Loucy (cell line): ENCODE results near the gene CDK4.

Source experiments
- H2AFZ ChIP-seq: fragments of 200-600 bp; sonication (generic); 2 replicates; pipeline ENCODE4 v1.6.0; 2016; ENCODE audit warnings: antibody characterized with exemption, mild to moderate bottlenecking, low read length, moderate library complexity
- H3F3A ChIP-seq: fragments of 200-600 bp; 2 replicates; pipeline ENCODE4 v1.6.0; 2016; ENCODE audit warnings: antibody characterized with exemption, low read depth, mild to moderate bottlenecking
- H3K27me3 ChIP-seq: fragments of 200-600 bp; sonication (generic); 2 replicates; pipeline ENCODE4 v1.6.1; 2014; ENCODE audit warnings: low read length, mild to moderate bottlenecking; ENCODE audit not compliant: insufficient read depth, poor library complexity, severe bottlenecking
- H3K36me3 ChIP-seq: fragments of 200-600 bp; sonication (generic); 2 replicates; pipeline ENCODE4 v1.6.1; 2016; ENCODE audit warnings: low read length; ENCODE audit not compliant: insufficient read depth
- H3K4me1 ChIP-seq: fragments of 200-600 bp; sonication (generic); 2 replicates; pipeline ENCODE4 v1.5.1; 2014; ENCODE audit warnings: low read length, mild to moderate bottlenecking; ENCODE audit not compliant: insufficient read depth, poor library complexity, severe bottlenecking
- H3K4me2 ChIP-seq: fragments of 200-600 bp; sonication (generic); 2 replicates; pipeline ENCODE4 v1.6.0; 2014; ENCODE audit warnings: antibody characterized with exemption, low read length, low read depth, mild to moderate bottlenecking; ENCODE audit not compliant: poor library complexity, severe bottlenecking
- H3K4me3 ChIP-seq: fragments of 200-600 bp; sonication (generic); 2 replicates; pipeline ENCODE4 v1.5.1; 2014; ENCODE audit warnings: low read length, mild to moderate bottlenecking, mixed read lengths; ENCODE audit not compliant: poor library complexity, severe bottlenecking
- H3K79me2 ChIP-seq: fragments of 200-600 bp; sonication (generic); 2 replicates; pipeline ENCODE4 v1.6.1; 2014; ENCODE audit warnings: low read length; ENCODE audit not compliant: insufficient read depth
- H3K9ac ChIP-seq: fragments of 200-600 bp; sonication (generic); 2 replicates; pipeline ENCODE4 v1.6.0; 2014; ENCODE audit warnings: mild to moderate bottlenecking, low read depth, low read length, moderate library complexity; ENCODE audit not compliant: poor library complexity, severe bottlenecking
- H3K9me2 ChIP-seq: fragments of 200-600 bp; sonication (generic); replicated peaks from 2 replicates; pipeline ENCODE4 v1.6.1; 2016; ENCODE audit warnings: low read depth, low read length, mixed read lengths
- H3K9me3 ChIP-seq: fragments of 200-600 bp; sonication (generic); 2 replicates; pipeline ENCODE4 v1.6.1; 2014; ENCODE audit warnings: mild to moderate bottlenecking, antibody characterized with exemption, low read length, low read depth; ENCODE audit not compliant: insufficient read depth
- H4K20me1 ChIP-seq: fragments of 200-600 bp; sonication (generic); 2 replicates; pipeline ENCODE4 v1.6.0; 2014; ENCODE audit warnings: antibody characterized with exemption, low read length, mild to moderate bottlenecking; ENCODE audit not compliant: insufficient read depth, poor library complexity, severe bottlenecking
- CTCF ChIP-seq: fragments of 200-600 bp; sonication (generic); conservative IDR thresholded peaks from 2 replicates; pipeline ENCODE4 v1.5.1; 2014; ENCODE audit warnings: mild to moderate bottlenecking, antibody characterized with exemption, low read length
- EZH2phosphoT487 ChIP-seq: fragments of 200-600 bp; IDR thresholded peaks from 2 replicates; pipeline ENCODE4 v1.6.1; 2018; ENCODE audit warnings: antibody characterized with exemption, mild to moderate bottlenecking, moderate library complexity, borderline replicate concordance

Gene CDK4

GRCh38 chr12:57766464-57767304, 14.6 kb upstream of the CDK4 start, which contains the start of gene CYP27B1:
Gene CYP27B1, minus strand, starts transcription at chr12:57767078. Its CDS starts 37 bp downstream, at chr12:57767041.
- no peak within 1 kb of the TSS for H3K4me3 ChIP-seq
- H3K9me3 ChIP-seq = no peaks in the 10 kb centered on the region
- no peaks in the 10 kb centered on the region for H4K20me1 ChIP-seq
- TF ChIP-seq EZH2phosphoT487 (no peak), CTCF (no peak)
- H3K4me2 ChIP-seq = no peak within 1 kb of the TSS
- H3K27me3 ChIP-seq = no peaks in the 10 kb centered on the region
- no peaks in the 10 kb centered on the region for H3K36me3 ChIP-seq
- no peaks in the 10 kb centered on the region for H3F3A ChIP-seq
- H2AFZ ChIP-seq = no peak within 1 kb of the TSS
- no peak within 1 kb of the TSS for H3K9ac ChIP-seq
- H3K4me1 ChIP-seq = peaks cover 11% of the 10 kb centered on the region
- H3K9me2 ChIP-seq = no peaks in the 10 kb centered on the region
- H3K79me2 ChIP-seq = peaks cover 11% of the 10 kb centered on the region

GRCh38 chr12:57765698-57766463, 13.8 kb upstream of the CDK4 start:
- TF ChIP-seq CTCF = no peak
- TF ChIP-seq EZH2phosphoT487 = no peak
- H3K9ac ChIP-seq = no peak overlapping the region
- H2AFZ ChIP-seq = no peak overlapping the region
- H4K20me1 ChIP-seq = peaks cover under 1% of the 10 kb centered on the region
- no peaks in the 10 kb centered on the region for H3K9me3 ChIP-seq
- peaks cover 5% of the 10 kb centered on the region for H3K79me2 ChIP-seq
- H3K4me3 ChIP-seq = no peak overlapping the region
- no peaks in the 10 kb centered on the region for H3K9me2 ChIP-seq
- H3K36me3 ChIP-seq = no peaks in the 10 kb centered on the region
- no peaks in the 10 kb centered on the region for H3K27me3 ChIP-seq
- no peak overlapping the region for H3K4me2 ChIP-seq
- H3K4me1 ChIP-seq = peaks cover 4% of the 10 kb centered on the region
- no peaks in the 10 kb centered on the region for H3F3A ChIP-seq

GRCh38 chr12:57765003-57765697, 13.0 kb upstream of the CDK4 start:
- no peaks in the 10 kb centered on the region for H3K4me1 ChIP-seq
- H3K79me2 ChIP-seq = no peaks in the 10 kb centered on the region
- H4K20me1 ChIP-seq = peaks cover 7% of the 10 kb centered on the region
- no peak overlapping the region for H3K4me3 ChIP-seq
- H3K36me3 ChIP-seq = no peaks in the 10 kb centered on the region
- H3K9me2 ChIP-seq = no peaks in the 10 kb centered on the region
- TF ChIP-seq EZH2phosphoT487 (no peak), CTCF (no peak)
- no peaks in the 10 kb centered on the region for H3F3A ChIP-seq
- no peak overlapping the region for H2AFZ ChIP-seq
- no peak overlapping the region for H3K9ac ChIP-seq
- no peaks in the 10 kb centered on the region for H3K27me3 ChIP-seq
- no peaks in the 10 kb centered on the region for H3K9me3 ChIP-seq
- H3K4me2 ChIP-seq = no peak overlapping the region
